Left ventricle myocardium inferior (tissue), 1 donor: Measurements from ENCODE around the gene KRR1. TPM values are rescaled to one million over a fixed set of nuclear protein-coding genes. Genes with fewer than 3 reads are reported as not detected.
A peak's percentile ranks its signal among the peaks of the same experiment; 100 is the strongest.
"Not testable (repeated sequence)": the region's sequence is repeated elsewhere in the genome, so short reads cannot be mapped to it uniquely, and the experiment has no call there.

ENCODE experiments used
- DNase-seq: peaks from one replicate; pipeline ENCODE4 v3.0.0-alpha.2; 2020
- H3K27ac ChIP-seq: fragments of 200-600 bp; replicated peaks from 2 replicates; pipeline ENCODE4 v1.8.0; 2021
- H3K27me3 ChIP-seq: fragments of 200-600 bp; 2 replicates; pipeline ENCODE4 v1.8.0; 2021; ENCODE audit warnings: low read depth
- H3K36me3 ChIP-seq: fragments of 200-600 bp; 2 replicates; pipeline ENCODE4 v1.8.0; 2021
- H3K4me1 ChIP-seq: fragments of 200-600 bp; 2 replicates; pipeline ENCODE4 v1.8.0; 2021
- H3K4me3 ChIP-seq: fragments of 200-600 bp; 2 replicates; pipeline ENCODE4 v1.8.0; 2021; ENCODE audit warnings: mild to moderate bottlenecking, moderate library complexity
- H3K9me3 ChIP-seq: fragments of 200-600 bp; replicated peaks from 2 replicates; pipeline ENCODE4 v1.8.0; 2021
- CTCF ChIP-seq: fragments of 200-600 bp; IDR thresholded peaks from 2 replicates; pipeline ENCODE4 v1.8.0; 2021; ENCODE audit warnings: antibody characterized with exemption, mild to moderate bottlenecking, borderline replicate concordance
- intact Hi-C: fragments of 100-400 bp; cut with micrococcal nuclease; formaldehyde crosslinking; loops from one replicate; pipeline ENCODE4 v1.11.0; 2022
- total RNA-seq: library from RNA; stranded (reverse); fragmentation: NEBNext Ultra II Directional; extraction: Animal tissue kit (Norgen Biotek cat#: 25700); gene quantifications from one replicate; pipeline ENCODE4 v1.2.1, GENCODE V29; 2021
- donor health status: DM: no; HTN: yes; CAD: no; lungs with severe emphysema.

Gene KRR1
- total RNA-seq, 1 donor from 2014 or later = 32.7 TPM

- DNase-seq = no peak
- Histone ChIP-seq H3K4me3 (no peak overlapping the region), H3K4me1 (peaks cover 4% of the 10 kb centered on the region), H3K9me3 (peaks cover 7% of the 10 kb centered on the region), H3K27me3 (peaks cover 6% of the 10 kb centered on the region), H3K27ac (no peak overlapping the region), H3K36me3 (no peaks in the 10 kb centered on the region)
- intact Hi-C loops = no loop called here
- no peak for TF ChIP-seq CTCF
These were observed 13.9 kb upstream of the KRR1 start for GRCh38 chr12:75525263-75525662.

- H3K4me3 ChIP-seq, H3K9me3 ChIP-seq, intact Hi-C loops, H3K36me3 ChIP-seq, H3K27me3 ChIP-seq, DNase-seq, H3K4me1 ChIP-seq, H3K27ac ChIP-seq: not testable (repeated sequence)
These were observed 10.7 kb upstream of the KRR1 start for GRCh38 chr12:75522124-75522523.

- H3K9me3 ChIP-seq, DNase-seq, intact Hi-C loops, H3K36me3 ChIP-seq, H3K27ac ChIP-seq, H3K4me1 ChIP-seq, H3K4me3 ChIP-seq, H3K27me3 ChIP-seq: not testable (repeated sequence)
These were observed 9.8 kb upstream of the KRR1 start for GRCh38 chr12:75521224-75521623.

GRCh38 chr12:75509621-75510020 lies 1.8 kb downstream of the KRR1 start:
- Histone ChIP-seq H3K36me3 (peaks cover 17% of the 10 kb centered on the region), H3K27ac (no peak overlapping the region), H3K27me3 (no peaks in the 10 kb centered on the region), H3K4me1 (peaks cover 41% of the 10 kb centered on the region), H3K9me3 (no peaks in the 10 kb centered on the region), H3K4me3 (peak overlapping the region; percentile 83)
- intact Hi-C loops = loop anchor here (5.0 kb wide), 1 partner anchor 177 kb away; the partner anchor contains the start of genes CAPS2 and GLIPR1L1
- no peak for TF ChIP-seq CTCF
- no peak for DNase-seq

- TF ChIP-seq CTCF = no peak
- Histone ChIP-seq H3K36me3 (peaks cover 31% of the 10 kb centered on the region), H3K27me3 (no peaks in the 10 kb centered on the region), H3K4me3 (no peak overlapping the region), H3K27ac (no peak overlapping the region), H3K9me3 (no peaks in the 10 kb centered on the region), H3K4me1 (peaks cover 41% of the 10 kb centered on the region)
- no peak for DNase-seq
- intact Hi-C loops = loop anchor here (5.0 kb wide), 1 partner anchor 176 kb away; the partner anchor contains the start of genes CAPS2 and GLIPR1L1
These were observed 3.2 kb downstream of the KRR1 start for GRCh38 chr12:75508159-75508558.

GRCh38 chr12:75507086-75507485 lies 4.3 kb downstream of the KRR1 start:
- H3K27me3 ChIP-seq = no peaks in the 10 kb centered on the region
- no peaks in the 10 kb centered on the region for H3K9me3 ChIP-seq
- H3K36me3 ChIP-seq = peaks cover 42% of the 10 kb centered on the region
- DNase-seq = no peak
- H3K4me3 ChIP-seq = no peak overlapping the region
- no peak for TF ChIP-seq CTCF
- intact Hi-C loops = loop anchor here (5.0 kb wide), 1 partner anchor 175 kb away; the partner anchor contains the start of genes CAPS2 and GLIPR1L1
- H3K4me1 ChIP-seq = peaks cover 41% of the 10 kb centered on the region
- no peak overlapping the region for H3K27ac ChIP-seq
